ENCODE measurements around the gene CYTH2. TPM values are rescaled to one million over a fixed set of nuclear protein-coding genes. Genes with fewer than 3 reads are reported as not detected.

CYTH2 gene
- total and polyA plus RNA-seq, 9 of the 15 experiments (the other 6 are each of a cell fraction or from before 2014, with no cell fraction given): 1.8 to 45.2 (median 23.8) TPM

GRCh38 chr19:48424694-48425219 is 44.4 kb upstream of the CYTH2 start (continued):
- 0 out of 2 replicates have a peak, but pooled peaks have one; percentile 15 for TF ChIP-seq ZBTB40 (IDR thresholded peaks at IDR 0.05)
- TF ChIP-seq ZBTB40 (CRISPR knock-in tag; IDR thresholded peaks at IDR 0.05): no peak
- peak; percentile 53 for TF ChIP-seq ATF7 (IDR thresholded peaks at IDR 0.05)
- TF ChIP-seq LEF1 (IDR thresholded peaks at IDR 0.05): peak; percentile 58
- 0 out of 2 replicates have a peak, but pooled peaks have one; percentile 37 for TF ChIP-seq NBN (IDR thresholded peaks at IDR 0.05; ENCODE audit: low read depth)
- TF ChIP-seq JUN (IDR thresholded peaks at IDR 0.05; ENCODE audit: borderline replicate concordance, low read depth, low read length): peak; percentile 74
- TF ChIP-seq JUN (CRISPR knock-in tag; IDR thresholded peaks at IDR 0.05; ENCODE audit: borderline replicate concordance): no peak
- TF ChIP-seq ELF1 (tag; IDR thresholded peaks at IDR 0.05): peak; percentile 57; the same call in 1 of the 2 replicates
- TF ChIP-seq PHF8 (IDR thresholded peaks at IDR 0.05; ENCODE audit: borderline replicate concordance, low read length): peak; percentile 19; the same call in 1 of the 2 replicates
- TF ChIP-seq NFRKB (IDR thresholded peaks at IDR 0.05; ENCODE audit: low read depth): no peak
- TF ChIP-seq ZFP36 (IDR thresholded peaks at IDR 0.05; ENCODE audit: low read depth, low read length, partially characterized antibody): peak; percentile 29
- peak; percentile 76 for TF ChIP-seq ZNF592 (IDR thresholded peaks at IDR 0.05)
- peak; percentile 92 for TF ChIP-seq SMARCE1 (IDR thresholded peaks at IDR 0.05)
- TF ChIP-seq C11orf30 (IDR thresholded peaks at IDR 0.05; ENCODE audit: low read depth): peak; percentile 95

All from K562 (cell line).